ENCODE results near the gene PCDHGA9. TPM values are rescaled to one million over a fixed set of nuclear protein-coding genes. Genes with fewer than 3 reads are reported as not detected.
"Not testable (repeated sequence)": the region's sequence is repeated elsewhere in the genome, so short reads cannot be mapped to it uniquely, and the experiment has no call there.

PCDHGA9 gene
- total RNA-seq, 2 experiments from 2014 or later, result 5.7 to 5.9 TPM

DNA sequence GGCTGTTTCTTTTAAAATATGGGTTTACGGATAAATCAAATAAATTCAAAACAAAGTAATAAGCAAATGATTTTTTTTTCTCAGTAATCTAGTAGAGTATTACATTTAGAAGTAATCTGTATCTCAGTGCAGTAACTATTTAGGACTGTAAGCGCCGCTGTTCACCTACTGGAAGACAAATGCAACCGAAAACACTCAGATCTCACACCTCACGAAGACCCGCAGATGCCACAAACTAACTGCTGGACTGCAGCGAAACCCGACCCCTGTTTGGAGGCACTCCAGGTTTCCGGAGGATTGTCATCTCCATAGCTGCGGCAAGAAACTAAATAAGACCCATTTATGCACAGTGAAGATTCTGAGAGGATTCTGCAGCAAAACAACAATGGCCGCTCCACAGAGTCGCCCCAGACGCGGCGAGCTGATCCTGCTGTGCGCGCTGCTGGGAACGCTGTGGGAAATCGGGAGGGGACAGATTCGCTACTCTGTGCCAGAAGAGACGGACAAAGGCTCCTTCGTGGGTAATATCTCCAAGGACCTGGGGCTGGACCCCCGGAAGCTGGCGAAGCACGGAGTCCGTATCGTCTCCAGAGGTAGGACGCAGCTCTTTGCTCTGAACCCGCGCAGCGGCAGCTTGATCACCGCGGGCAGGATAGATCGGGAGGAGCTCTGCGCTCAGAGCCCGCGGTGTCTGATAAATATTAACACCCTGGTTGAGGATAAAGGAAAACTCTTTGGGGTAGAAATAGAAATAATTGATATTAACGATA lies 10.0 kb upstream of the PCDHGA9 start, which contains the start of gene PCDHGA8:
Gene PCDHGA8 (plus strand): TSS at position 205 of the 770 bp plus-strand sequence. CDS start 181 bp downstream, at position 386.
- Histone ChIP-seq H3K4me3 (ENCODE audit: low read depth, low read length, poor library complexity, severe bottlenecking) (peak within 1 kb of the TSS; percentile 25), H4K20me1 (ENCODE audit: insufficient read depth, low read length) (no peaks in the 10 kb centered on the region)
- TF ChIP-seq EZH2phosphoT487 (IDR thresholded peaks at IDR 0.05; ENCODE audit: borderline replicate concordance, low read depth, low read length), result no peak
- TF ChIP-seq, protein P1, sequence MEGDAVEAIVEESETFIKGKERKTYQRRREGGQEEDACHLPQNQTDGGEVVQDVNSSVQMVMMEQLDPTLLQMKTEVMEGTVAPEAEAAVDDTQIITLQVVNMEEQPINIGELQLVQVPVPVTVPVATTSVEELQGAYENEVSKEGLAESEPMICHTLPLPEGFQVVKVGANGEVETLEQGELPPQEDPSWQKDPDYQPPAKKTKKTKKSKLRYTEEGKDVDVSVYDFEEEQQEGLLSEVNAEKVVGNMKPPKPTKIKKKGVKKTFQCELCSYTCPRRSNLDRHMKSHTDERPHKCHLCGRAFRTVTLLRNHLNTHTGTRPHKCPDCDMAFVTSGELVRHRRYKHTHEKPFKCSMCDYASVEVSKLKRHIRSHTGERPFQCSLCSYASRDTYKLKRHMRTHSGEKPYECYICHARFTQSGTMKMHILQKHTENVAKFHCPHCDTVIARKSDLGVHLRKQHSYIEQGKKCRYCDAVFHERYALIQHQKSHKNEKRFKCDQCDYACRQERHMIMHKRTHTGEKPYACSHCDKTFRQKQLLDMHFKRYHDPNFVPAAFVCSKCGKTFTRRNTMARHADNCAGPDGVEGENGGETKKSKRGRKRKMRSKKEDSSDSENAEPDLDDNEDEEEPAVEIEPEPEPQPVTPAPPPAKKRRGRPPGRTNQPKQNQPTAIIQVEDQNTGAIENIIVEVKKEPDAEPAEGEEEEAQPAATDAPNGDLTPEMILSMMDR (conservative IDR thresholded peaks at IDR 0.05; ENCODE audit: low read length), result peak; percentile 84

DNA sequence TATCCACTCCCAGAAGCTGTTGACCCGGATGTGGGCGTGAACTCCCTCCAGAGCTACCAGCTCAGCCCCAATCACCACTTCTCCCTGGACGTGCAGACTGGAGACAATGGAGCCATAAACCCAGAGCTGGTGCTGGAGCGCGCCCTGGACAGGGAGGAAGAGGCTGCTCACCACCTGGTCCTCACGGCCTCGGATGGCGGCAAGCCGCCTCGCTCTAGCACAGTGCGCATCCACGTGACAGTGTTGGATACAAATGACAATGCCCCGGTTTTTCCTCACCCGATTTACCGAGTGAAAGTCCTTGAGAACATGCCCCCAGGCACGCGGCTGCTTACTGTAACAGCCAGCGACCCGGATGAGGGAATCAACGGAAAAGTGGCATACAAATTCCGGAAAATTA lies 9.3 kb upstream of the PCDHGA9 start:
- no peak overlapping the region for H3K4me3 ChIP-seq (ENCODE audit: low read depth, low read length, poor library complexity, severe bottlenecking)
- H3K4me1 ChIP-seq (ENCODE audit: insufficient read depth, low read length, poor library complexity, severe bottlenecking), result peaks cover 7% of the 10 kb centered on the region
- H3K36me3 ChIP-seq (ENCODE audit: insufficient read depth, low read length), result no peaks in the 10 kb centered on the region
- POLR2A ChIA-PET, result no interaction called here
- H3K9me3 ChIP-seq (ENCODE audit: low read length), result no peaks in the 10 kb centered on the region
- BruUV-seq (replicated peaks), result no TSS peak
- no peak overlapping the region for H3K4me2 ChIP-seq (ENCODE audit: low read length)
- H4K20me1 ChIP-seq (ENCODE audit: insufficient read depth, low read length), result no peaks in the 10 kb centered on the region
- CTCF ChIA-PET (ENCODE audit: unreplicated experiment), result no interaction called here
- no peak overlapping the region for H3K27ac ChIP-seq (ENCODE audit: low read depth, low read length, poor library complexity, severe bottlenecking)
- no peak overlapping the region for H2AFZ ChIP-seq (ENCODE audit: low read length)
- intact Hi-C loops (cut with micrococcal nuclease; ENCODE audit: unreplicated experiment), result no loop called here
- H3K9me2 ChIP-seq (ENCODE audit: insufficient read depth, low read length), result no peaks in the 10 kb centered on the region
- no peak for DNase-seq (ENCODE audit: low spot score)
- TF ChIP-seq EZH2phosphoT487 (IDR thresholded peaks at IDR 0.05; ENCODE audit: borderline replicate concordance, low read depth, low read length), result no peak
- TF ChIP-seq, protein P1 (conservative IDR thresholded peaks at IDR 0.05; ENCODE audit: low read length), result no peak
- H3K79me2 ChIP-seq (ENCODE audit: insufficient read depth, low read depth, low read length), result peaks cover 8% of the 10 kb centered on the region; the same call in 1 of the 2 replicates

More for the DNA sequence above, 10.0 kb upstream of the PCDHGA9 start, which contains the start of gene PCDHGA8:
- H3K4me1 ChIP-seq (ENCODE audit: insufficient read depth, low read length, poor library complexity, severe bottlenecking), result peaks cover 7% of the 10 kb centered on the region
- BruUV-seq (replicated peaks), result no TSS peak
- no peak within 1 kb of the TSS for H3K27ac ChIP-seq (ENCODE audit: low read depth, low read length, poor library complexity, severe bottlenecking)
- POLR2A ChIA-PET, result interaction anchor here (1.4 kb wide), 1 partner anchor 12 kb away, joined by 3 read pairs; no protein-coding TSS in a partner anchor
- H3K9me2 ChIP-seq (ENCODE audit: insufficient read depth, low read length), result no peaks in the 10 kb centered on the region
- intact Hi-C loops (cut with micrococcal nuclease; ENCODE audit: unreplicated experiment), result no loop called here
- H3K9me3 ChIP-seq (ENCODE audit: low read length), result no peaks in the 10 kb centered on the region
- no peak within 1 kb of the TSS for H2AFZ ChIP-seq (ENCODE audit: low read length)
- peak within 1 kb of the TSS; percentile 40 for H3K4me2 ChIP-seq (ENCODE audit: low read length)
- peak; percentile 41 for DNase-seq (ENCODE audit: low spot score)
- H3K79me2 ChIP-seq (ENCODE audit: insufficient read depth, low read depth, low read length), result peaks cover 8% of the 10 kb centered on the region; the same call in 1 of the 2 replicates
- CTCF ChIA-PET (ENCODE audit: unreplicated experiment), result no interaction called here
- H3K36me3 ChIP-seq (ENCODE audit: insufficient read depth, low read length), result no peaks in the 10 kb centered on the region

DNA sequence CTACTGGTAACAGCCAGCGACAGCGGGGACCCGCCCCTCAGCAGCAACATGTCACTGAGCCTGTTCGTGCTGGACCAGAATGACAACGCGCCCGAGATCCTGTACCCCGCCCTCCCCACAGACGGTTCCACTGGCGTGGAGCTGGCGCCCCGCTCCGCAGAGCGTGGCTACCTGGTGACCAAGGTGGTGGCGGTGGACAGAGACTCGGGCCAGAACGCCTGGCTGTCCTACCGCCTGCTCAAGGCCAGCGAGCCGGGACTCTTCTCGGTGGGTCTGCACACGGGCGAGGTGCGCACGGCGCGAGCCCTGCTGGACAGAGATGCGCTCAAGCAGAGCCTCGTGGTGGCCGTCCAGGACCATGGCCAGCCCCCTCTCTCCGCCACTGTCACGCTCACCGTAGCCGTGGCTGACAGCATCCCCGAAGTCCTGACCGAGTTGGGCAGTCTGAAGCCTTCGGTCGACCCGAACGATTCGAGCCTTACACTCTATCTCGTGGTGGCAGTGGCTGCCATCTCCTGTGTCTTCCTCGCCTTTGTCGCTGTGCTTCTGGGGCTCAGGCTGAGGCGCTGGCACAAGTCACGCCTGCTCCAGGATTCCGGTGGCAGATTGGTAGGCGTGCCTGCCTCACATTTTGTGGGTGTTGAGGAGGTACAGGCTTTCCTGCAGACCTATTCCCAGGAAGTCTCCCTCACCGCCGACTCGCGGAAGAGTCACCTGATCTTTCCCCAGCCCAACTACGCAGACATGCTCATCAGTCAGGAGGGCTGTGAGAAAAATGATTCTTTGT lies 8.0 kb upstream of the PCDHGA9 start:
- BruUV-seq (replicated peaks); H3K79me2 ChIP-seq (ENCODE audit: insufficient read depth, low read depth, low read length); H3K9me2 ChIP-seq (ENCODE audit: insufficient read depth, low read length); intact Hi-C loops (cut with micrococcal nuclease; ENCODE audit: unreplicated experiment); H3K36me3 ChIP-seq (ENCODE audit: insufficient read depth, low read length); POLR2A ChIA-PET; H3K4me2 ChIP-seq (ENCODE audit: low read length); H3K9me3 ChIP-seq (ENCODE audit: low read length); H3K27ac ChIP-seq (ENCODE audit: low read depth, low read length, poor library complexity, severe bottlenecking); CTCF ChIA-PET (ENCODE audit: unreplicated experiment); H3K4me3 ChIP-seq (ENCODE audit: low read depth, low read length, poor library complexity, severe bottlenecking); DNase-seq (ENCODE audit: low spot score); H4K20me1 ChIP-seq (ENCODE audit: insufficient read depth, low read length); H2AFZ ChIP-seq (ENCODE audit: low read length); H3K4me1 ChIP-seq (ENCODE audit: insufficient read depth, low read length, poor library complexity, severe bottlenecking): not testable (repeated sequence)

All from OCI-LY7 (cell line).